Natural killer cell (primary cell): ENCODE results near the gene C10orf62. TPM values are rescaled to one million over a fixed set of nuclear protein-coding genes. Genes with fewer than 3 reads are reported as not detected.
"Not testable (repeated sequence)": the region's sequence is repeated elsewhere in the genome, so short reads cannot be mapped to it uniquely, and the experiment has no call there.

Experiments used
- ATAC-seq, 3 donors: fragments of 150-1000 bp in 2 of 3; fragments of 200-7000 bp in 1 of 3; cut with Tn5 transposase; 1 replicate in 1 of 3; 2 replicates in 2 of 3; pipeline ENCODE4 v1.10.0; 2021; ENCODE audit warnings: mild to moderate bottlenecking in 2 of 3, moderate library complexity in 2 of 3
- DNase-seq, 2 donors: peaks; one replicate each; pipeline versions ENCODE4 v3.0.0 to v3.0.0-alpha.2; 2013 to 2021; ENCODE audit warnings: mixed read lengths in 1 of 2
- H3K27ac ChIP-seq: one replicate; pipeline ENCODE4 v1.5.1; 2013; ENCODE audit warnings: mild to moderate bottlenecking, low read length
- H3K27me3 ChIP-seq: one replicate; pipeline ENCODE4 v1.6.1; 2013; ENCODE audit warnings: low read length; ENCODE audit not compliant: control insufficient read depth, insufficient read depth
- H3K36me3 ChIP-seq: one replicate; pipeline ENCODE4 v1.6.1; 2013; ENCODE audit warnings: low read length; ENCODE audit not compliant: control insufficient read depth, insufficient read depth
- H3K4me1 ChIP-seq: one replicate; pipeline ENCODE4 v1.6.1; 2013; ENCODE audit warnings: low read length; ENCODE audit not compliant: control insufficient read depth, insufficient read depth
- H3K4me3 ChIP-seq: one replicate; pipeline ENCODE4 v1.5.1; 2013; ENCODE audit warnings: low read length
- H3K9me3 ChIP-seq: one replicate; pipeline ENCODE4 v1.6.1; 2013; ENCODE audit warnings: low read length; ENCODE audit not compliant: control insufficient read depth, insufficient read depth
- H3K27ac Mint-ChIP-seq, 2 donors: one replicate each; pipeline ENCODE4 v1.8.0; 2022; ENCODE audit warnings: mild to moderate bottlenecking in 2 of 2, mixed read lengths in 2 of 2, moderate library complexity in 1 of 2
- H3K27me3 Mint-ChIP-seq, 2 donors: one replicate each; pipeline ENCODE4 v1.8.0; 2022; ENCODE audit warnings: low read depth in 2 of 2, mixed read lengths in 2 of 2
- H3K36me3 Mint-ChIP-seq: one replicate; pipeline ENCODE4 v1.8.0; 2022; ENCODE audit warnings: mixed read lengths
- H3K4me1 Mint-ChIP-seq, 2 donors: one replicate each; pipeline ENCODE4 v1.8.0; 2022; ENCODE audit warnings: mixed read lengths in 2 of 2
- H3K4me3 Mint-ChIP-seq: one replicate; pipeline ENCODE4 v1.8.0; 2022; ENCODE audit warnings: mild to moderate bottlenecking, moderate library complexity, mixed read lengths
- H3K9me3 Mint-ChIP-seq, 2 donors: one replicate each; pipeline ENCODE4 v1.8.0; 2022; ENCODE audit warnings: mixed read lengths in 2 of 2
- CTCF ChIP-seq: fragments of 200-600 bp; IDR thresholded peaks from one replicate; pipeline ENCODE4 v1.8.0; 2022; ENCODE audit warnings: antibody characterized with exemption
- WGBS: methylation state at CpG from one replicate; pipeline ENCODE4 v1.1.7; 2013; ENCODE audit warnings: missing lambda C conversion rate; ENCODE audit not compliant: insufficient coverage; 5-methylcytosine and 5-hydroxymethylcytosine counted together
- intact Hi-C: fragments of 100-400 bp; cut with micrococcal nuclease; formaldehyde crosslinking; loops from one replicate; pipeline ENCODE4 v1.14.2; 2022
- total RNA-seq, 4 donors: library from RNA; stranded (reverse); fragments of 120-200 nt in 1 of 4; gene quantifications; one replicate each; pipeline versions ENCODE4 v1.2.3 to v1.2.4, GENCODE V29; 2013 to 2022

C10orf62 gene
- total RNA-seq, 3 donors from 2014 or later (not counting 1 experiment from before 2014, with no cell fraction given) = 0.32 TPM; not detected in 2

- peaks cover 4% of the 10 kb centered on the region for H3K4me1 ChIP-seq
- DNase-seq (no peak), ATAC-seq (no peak)
- Mint-ChIP-seq H3K9me3 (no peaks in the 10 kb centered on the region), H3K4me1 (no peaks in the 10 kb centered on the region), H3K4me3 (no peak overlapping the region), H3K27me3 (peaks cover 0 to 5% of the 10 kb centered on the region in 2 donors), H3K27ac (no peak overlapping the region), H3K36me3 (no peaks in the 10 kb centered on the region)
- 87% methylated on average over 6 of the region's 6 CpGs for WGBS
- TF ChIP-seq CTCF = no peak
- H3K9me3 ChIP-seq = no peaks in the 10 kb centered on the region
- H3K27me3 ChIP-seq = no peaks in the 10 kb centered on the region
- intact Hi-C loops = no loop called here
- no peak overlapping the region for H3K4me3 ChIP-seq
- no peaks in the 10 kb centered on the region for H3K36me3 ChIP-seq
- no peak overlapping the region for H3K27ac ChIP-seq
Observed at GRCh38 chr10:97575127-97575668, 14.3 kb upstream of the C10orf62 start.

- H3K27ac Mint-ChIP-seq, H3K27ac ChIP-seq, H3K4me1 ChIP-seq, H3K4me1 Mint-ChIP-seq, H3K36me3 ChIP-seq, DNase-seq, intact Hi-C loops, H3K9me3 ChIP-seq, H3K9me3 Mint-ChIP-seq, H3K4me3 ChIP-seq, H3K4me3 Mint-ChIP-seq, H3K36me3 Mint-ChIP-seq, H3K27me3 Mint-ChIP-seq, ATAC-seq, H3K27me3 ChIP-seq: not testable (repeated sequence)
- 37% methylated on average over 5 of the region's 5 CpGs for WGBS
Observed at GRCh38 chr10:97576487-97576886, 13.0 kb upstream of the C10orf62 start.

- no peak overlapping the region for H3K27ac ChIP-seq
- Mint-ChIP-seq H3K36me3 (no peaks in the 10 kb centered on the region), H3K9me3 (no peaks in the 10 kb centered on the region), H3K4me3 (no peak overlapping the region), H3K27me3 (peaks cover 0 to 5% of the 10 kb centered on the region in 2 donors), H3K4me1 (no peaks in the 10 kb centered on the region), H3K27ac (no peak overlapping the region)
- 72% methylated on average over 9 of the region's 9 CpGs for WGBS
- intact Hi-C loops = no loop called here
- no peaks in the 10 kb centered on the region for H3K36me3 ChIP-seq
- no peak for TF ChIP-seq CTCF
- no peaks in the 10 kb centered on the region for H3K9me3 ChIP-seq
- no peak overlapping the region for H3K4me3 ChIP-seq
- DNase-seq (no peak), ATAC-seq (no peak)
- no peaks in the 10 kb centered on the region for H3K4me1 ChIP-seq
- H3K27me3 ChIP-seq = no peaks in the 10 kb centered on the region
Observed at GRCh38 chr10:97577701-97578100, 11.8 kb upstream of the C10orf62 start.

GRCh38 chr10:97578171-97578844 lies 11.2 kb upstream of the C10orf62 start:
- DNase-seq = no peak
- intact Hi-C loops = no loop called here
- Mint-ChIP-seq H3K4me1 (no peaks in the 10 kb centered on the region), H3K4me3 (no peak overlapping the region), H3K36me3 (no peaks in the 10 kb centered on the region), H3K27me3 (peaks cover 0 to 5% of the 10 kb centered on the region in 2 donors), H3K27ac (no peak overlapping the region), H3K9me3 (no peaks in the 10 kb centered on the region)
- Histone ChIP-seq H3K9me3 (no peaks in the 10 kb centered on the region), H3K36me3 (no peaks in the 10 kb centered on the region), H3K27ac (no peak overlapping the region), H3K27me3 (no peaks in the 10 kb centered on the region), H3K4me1 (no peaks in the 10 kb centered on the region), H3K4me3 (no peak overlapping the region)
- ATAC-seq = no peak
- WGBS = 67% methylated on average over 40 of the region's 40 CpGs
- no peak for TF ChIP-seq CTCF
